K562 treated with DMSO at 1 percent for 24 hours (cell line): ENCODE measurements around the gene PTPN5. TPM values are rescaled to one million over a fixed set of nuclear protein-coding genes. Genes with fewer than 3 reads are reported as not detected.

ENCODE experiments used
- total RNA-seq: library from RNA; unstranded; fragments of 300-600 nt; gene quantifications from 2 replicates; pipeline ENCODE4 v1.2.3, GENCODE V29; 2022; ENCODE audit warnings: low read depth; ENCODE audit not compliant: insufficient read depth

PTPN5 gene
- not detected in 2 replicates for total RNA-seq

DNA sequence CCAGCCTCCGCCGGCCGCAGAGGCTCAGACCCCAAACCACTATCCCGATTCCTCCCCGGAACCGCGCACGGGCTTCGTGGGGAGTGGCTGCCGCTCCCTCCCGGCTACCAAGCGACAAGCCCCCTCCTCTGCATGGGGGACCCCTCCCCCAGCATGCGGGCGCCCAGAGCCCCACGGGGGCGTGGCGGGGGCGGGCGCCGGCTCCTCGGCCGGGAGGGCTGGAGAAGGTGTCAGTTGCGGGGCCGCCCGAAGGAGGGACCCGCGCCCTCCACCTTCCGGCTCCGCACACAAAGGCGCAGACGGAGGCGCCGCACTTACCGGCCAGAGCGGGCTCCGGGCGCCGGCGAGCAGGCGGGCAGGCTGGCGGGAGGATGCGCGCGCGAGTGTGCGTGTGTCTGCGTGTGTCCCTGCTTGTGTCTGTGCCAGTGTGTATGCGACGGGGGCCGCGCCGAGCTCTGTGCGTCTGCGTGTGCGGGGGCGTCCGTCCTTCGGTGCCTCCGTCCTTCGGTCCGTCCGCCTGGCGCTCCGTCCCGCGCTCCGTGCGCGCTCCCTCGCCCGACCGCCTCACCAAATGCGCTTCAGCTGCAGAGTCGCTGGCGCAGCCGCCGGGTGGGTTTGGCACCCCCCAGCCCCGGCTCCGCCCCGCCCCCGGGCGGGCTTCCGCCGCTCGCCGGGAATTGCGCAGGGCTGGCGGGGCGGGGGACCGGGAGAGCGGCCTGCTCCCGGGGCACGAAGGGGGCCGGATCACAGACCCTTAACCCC is at the start of gene PTPN5:
PTPN5 (minus strand) TSS at position 592 of the 762 bp plus-strand sequence. CDS start 19,840 bp downstream, outside the sequence.

DNA sequence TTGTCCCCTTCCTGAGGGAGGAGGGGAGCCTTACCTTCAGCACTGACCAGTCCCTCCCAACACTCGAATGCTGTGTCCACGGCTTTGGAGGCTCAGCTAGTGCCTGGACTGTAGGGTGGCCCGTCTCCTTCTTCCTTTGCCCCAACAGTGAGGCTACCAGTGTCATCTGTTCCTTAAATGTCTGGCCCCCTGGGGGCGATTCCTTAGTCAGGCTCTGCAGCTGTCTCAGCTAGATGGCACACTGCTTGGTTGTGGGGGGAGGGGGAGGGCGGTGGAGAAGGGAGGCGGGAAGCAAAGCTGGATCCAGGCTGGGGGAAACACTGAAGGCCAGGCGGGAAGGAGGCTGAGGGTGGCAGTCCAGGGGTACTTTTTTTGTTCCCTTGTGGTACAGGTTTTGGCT is 65.6 kb downstream of the PTPN5 start, which contains the start of gene IGSF22:
IGSF22 (minus strand) TSS at position 149 of the 400 bp plus-strand sequence. CDS start 1,952 bp downstream, outside the sequence.

DNA sequence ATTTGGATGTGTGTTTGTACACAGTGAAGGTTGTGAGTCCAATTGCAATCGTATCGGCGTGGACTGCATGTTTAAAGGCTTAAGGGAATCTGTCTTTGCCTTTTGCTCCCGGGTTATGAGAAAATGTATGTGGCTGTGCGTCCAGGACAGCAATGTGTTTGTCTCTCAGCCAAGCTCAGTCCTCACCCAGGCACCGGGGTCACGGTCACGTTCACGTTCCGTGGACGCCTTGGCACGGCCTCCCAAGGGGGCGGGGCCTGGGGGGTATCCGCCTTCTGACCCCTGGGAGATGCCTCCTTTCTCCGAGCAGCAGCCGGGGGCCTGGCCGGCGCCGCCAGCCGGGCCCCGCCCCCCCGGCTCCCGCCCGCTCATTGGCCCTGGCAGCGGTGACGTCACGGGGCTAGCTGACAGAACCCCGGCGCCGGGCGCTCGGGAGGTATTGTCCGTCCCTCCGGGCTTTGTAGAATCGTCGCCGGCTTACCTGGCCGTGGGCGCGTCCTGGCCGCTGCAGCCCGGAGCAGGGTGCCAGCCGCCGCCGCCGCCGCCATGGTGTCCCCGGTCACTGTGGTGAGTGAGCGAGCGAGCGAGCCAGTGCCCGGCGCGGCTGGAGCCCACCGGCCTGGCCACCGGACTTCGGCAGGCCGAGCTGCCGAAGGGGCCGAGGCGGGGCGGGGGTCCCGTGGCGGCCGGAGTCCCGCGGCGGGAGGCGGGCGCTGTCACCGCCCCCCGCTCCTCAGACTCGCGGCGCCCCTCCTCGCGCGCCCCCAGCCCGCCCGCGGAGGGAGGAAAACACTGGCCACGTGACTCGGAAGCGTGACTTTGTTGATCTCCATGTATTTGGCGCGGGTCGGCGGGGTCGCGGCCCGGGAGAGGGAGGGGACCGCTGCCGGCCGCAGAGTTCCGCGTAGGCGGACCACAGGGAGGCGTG is 93.0 kb downstream of the PTPN5 start, which contains the start of gene TMEM86A:
TMEM86A (plus strand) TSS at position 439 of the 928 bp plus-strand sequence; CDS start at position 547, 108 bp downstream.

Other genes with a start within 250 kb of the PTPN5 start
- gene UEVLD, start 203.1 kb downstream of the PTPN5 start, total RNA-seq = 5.0 and 6.1 TPM in 2 replicates
- gene MISFA, start 192.0 kb downstream of the PTPN5 start, total RNA-seq = not detected in 2 replicates
- gene SPTY2D1, start 157.5 kb downstream of the PTPN5 start, total RNA-seq = 12.1 and 15.6 TPM in 2 replicates
- 3.6 and 3.9 TPM in 2 replicates for gene TMEM86A, start 93.0 kb downstream of the PTPN5 start, total RNA-seq
- gene IGSF22, start 65.6 kb downstream of the PTPN5 start, total RNA-seq = not detected in 2 replicates
- not detected in 2 replicates for gene MRGPRX1, start 147.6 kb upstream of the PTPN5 start, total RNA-seq